ENCODE results near the gene SAMD14.

DNA sequence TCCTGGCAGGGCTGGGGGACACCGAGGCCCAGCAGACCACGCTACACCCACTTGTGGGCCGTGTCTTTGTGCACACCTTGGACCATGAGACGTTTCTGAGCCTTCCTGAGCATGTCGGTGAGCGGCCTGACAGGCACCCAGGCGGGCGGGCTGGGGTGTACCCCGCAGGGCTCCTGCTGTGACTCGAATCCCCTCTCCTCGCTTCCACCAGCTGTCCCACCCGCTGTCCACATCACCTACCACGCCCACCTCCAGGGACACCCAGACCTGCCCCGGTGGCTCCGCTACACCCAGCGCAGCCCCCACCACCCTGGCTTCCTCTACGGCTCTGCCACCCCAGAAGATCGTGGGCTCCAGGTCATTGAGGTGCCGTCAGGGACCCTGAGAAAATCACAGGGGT, 37.4 kb upstream of the SAMD14 start:
- TF ChIP-seq, protein P1, sequence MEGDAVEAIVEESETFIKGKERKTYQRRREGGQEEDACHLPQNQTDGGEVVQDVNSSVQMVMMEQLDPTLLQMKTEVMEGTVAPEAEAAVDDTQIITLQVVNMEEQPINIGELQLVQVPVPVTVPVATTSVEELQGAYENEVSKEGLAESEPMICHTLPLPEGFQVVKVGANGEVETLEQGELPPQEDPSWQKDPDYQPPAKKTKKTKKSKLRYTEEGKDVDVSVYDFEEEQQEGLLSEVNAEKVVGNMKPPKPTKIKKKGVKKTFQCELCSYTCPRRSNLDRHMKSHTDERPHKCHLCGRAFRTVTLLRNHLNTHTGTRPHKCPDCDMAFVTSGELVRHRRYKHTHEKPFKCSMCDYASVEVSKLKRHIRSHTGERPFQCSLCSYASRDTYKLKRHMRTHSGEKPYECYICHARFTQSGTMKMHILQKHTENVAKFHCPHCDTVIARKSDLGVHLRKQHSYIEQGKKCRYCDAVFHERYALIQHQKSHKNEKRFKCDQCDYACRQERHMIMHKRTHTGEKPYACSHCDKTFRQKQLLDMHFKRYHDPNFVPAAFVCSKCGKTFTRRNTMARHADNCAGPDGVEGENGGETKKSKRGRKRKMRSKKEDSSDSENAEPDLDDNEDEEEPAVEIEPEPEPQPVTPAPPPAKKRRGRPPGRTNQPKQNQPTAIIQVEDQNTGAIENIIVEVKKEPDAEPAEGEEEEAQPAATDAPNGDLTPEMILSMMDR (IDR thresholded peaks at IDR 0.05; ENCODE audit: borderline replicate concordance, extremely low read depth, low read length, poor library complexity, severe bottlenecking): no peak
- no peak for TF ChIP-seq EZH2 (IDR thresholded peaks at IDR 0.05; ENCODE audit: borderline replicate concordance, low read depth, low read length, severe bottlenecking)

All from DND-41 (cell line).